Liver (tissue), 3 donors: Measurements from ENCODE around the gene ANKRD28.

ENCODE experiments used
- CTCF ChIP-seq: fragments of 150-350 bp; IDR thresholded peaks from 2 replicates; pipeline ENCODE4 v1.5.1; 2017; ENCODE audit warnings: improper control_type of control experiment, low read depth, low read length; ENCODE audit not compliant: missing input control
- JUND ChIP-seq, 2 donors: IDR thresholded peaks; 2 replicates each; pipeline ENCODE4 v1.6.1; 2016; ENCODE audit warnings: antibody characterized with exemption in 2 of 2
- TAF1 ChIP-seq: conservative IDR thresholded peaks from 2 replicates; pipeline ENCODE4 v1.6.1; 2016; ENCODE audit warnings: antibody characterized with exemption, mild to moderate bottlenecking
- TF ChIP-seq, protein P1 (sequence below): IDR thresholded peaks from 2 replicates; pipeline ENCODE4 v1.6.1; 2016; ENCODE audit warnings: antibody characterized with exemption
- donor health status: healthy.
- donor health status: healthy.

- no peak for TF ChIP-seq JUND (IDR thresholded peaks at IDR 0.05)
- no peak for TF ChIP-seq CTCF
- no peak for TF ChIP-seq TAF1
- TF ChIP-seq, protein P1, sequence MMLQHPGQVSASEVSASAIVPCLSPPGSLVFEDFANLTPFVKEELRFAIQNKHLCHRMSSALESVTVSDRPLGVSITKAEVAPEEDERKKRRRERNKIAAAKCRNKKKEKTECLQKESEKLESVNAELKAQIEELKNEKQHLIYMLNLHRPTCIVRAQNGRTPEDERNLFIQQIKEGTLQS: no peak
Observed at GRCh38 chr3:15820911-15821310, 23.1 kb upstream of the ANKRD28 start.
